DND-41 (cell line): Measurements from ENCODE around the gene CYP19A1.
"Not testable (repeated sequence)": the region's sequence is repeated elsewhere in the genome, so short reads cannot be mapped to it uniquely, and the experiment has no call there.

ENCODE experiments used
- CTCF ChIP-seq: IDR thresholded peaks from 2 replicates; pipeline ENCODE4 v1.5.1; 2012; ENCODE audit warnings: borderline replicate concordance, low read length, moderate library complexity, mild to moderate bottlenecking; ENCODE audit not compliant: poor library complexity, severe bottlenecking; ENCODE audit errors: extremely low read depth
- EZH2 ChIP-seq: IDR thresholded peaks from 3 replicates; pipeline ENCODE4 v1.6.1; 2012; ENCODE audit warnings: borderline replicate concordance, low read depth, mild to moderate bottlenecking, moderate library complexity, low read length, inconsistent platforms; ENCODE audit not compliant: severe bottlenecking

GRCh38 chr15:51188791-51189190 is 149.6 kb downstream of the CYP19A1 start:
- not testable (repeated sequence) for TF ChIP-seq CTCF, EZH2
